Prostate gland (tissue), 2 donors: ENCODE measurements around the gene MYO15B. TPM values are rescaled to one million over a fixed set of nuclear protein-coding genes. Genes with fewer than 3 reads are reported as not detected.
A peak's percentile ranks its signal among the peaks of the same experiment; 100 is the strongest.

Source experiments
- DNase-seq: peaks from one replicate; pipeline ENCODE4 v3.0.0-alpha.2; 2019; ENCODE audit warnings: low spot score
- H3K27ac ChIP-seq, 2 donors: fragments of 200-600 bp; sonication (generic); 2 replicates each; pipeline ENCODE4 v1.5.1; 2017 to 2019
- H3K27me3 ChIP-seq: fragments of 200-600 bp; sonication (generic); replicated peaks from 2 replicates; pipeline ENCODE4 v1.5.1; 2019; ENCODE audit not compliant: insufficient read depth
- H3K36me3 ChIP-seq, 2 donors: fragments of 200-600 bp; sonication (generic); 1 replicate in 1 of 2; 2 replicates in 1 of 2; pipeline versions ENCODE4 v1.5.1 to v1.8.1; 2017 to 2019
- H3K4me1 ChIP-seq: fragments of 200-600 bp; sonication (generic); replicated peaks from 2 replicates; pipeline ENCODE4 v1.5.1; 2019
- H3K4me3 ChIP-seq, 2 donors: fragments of 200-600 bp; sonication (generic); 2 replicates each; pipeline ENCODE4 v1.5.1; 2017 to 2019
- H3K9me3 ChIP-seq: fragments of 200-600 bp; sonication (generic); 2 replicates; pipeline ENCODE4 v1.5.1; 2017
- CTCF ChIP-seq, 4 experiments: fragments of 200-600 bp in 2 of 4; fragments of 450-650 bp in 2 of 4; sonication (generic) in 2 of 4; IDR thresholded peaks; 1 replicate in 3 of 4; 2 replicates in 1 of 4; pipeline ENCODE4 v1.5.1; 2016 to 2019; ENCODE audit warnings: antibody characterized with exemption in 4 of 4, mild to moderate bottlenecking in 2 of 4, moderate library complexity in 2 of 4
- POLR2A ChIP-seq: fragments of 450-650 bp; IDR thresholded peaks from one replicate; pipeline ENCODE4 v1.6.1; 2016; ENCODE audit warnings: antibody characterized with exemption, mild to moderate bottlenecking
- POLR2AphosphoS5 ChIP-seq: sonication (generic); formaldehyde crosslinking; IDR thresholded peaks from one replicate; pipeline ENCODE4 v1.6.1; 2017; ENCODE audit warnings: antibody characterized with exemption
- WGBS: methylation state at CpG from one replicate; pipeline ENCODE4 v1.1.5; 2018; 5-methylcytosine and 5-hydroxymethylcytosine counted together
- intact Hi-C: fragments of 100-400 bp; cut with DNase I; formaldehyde crosslinking; loops from one replicate; pipeline ENCODE4 v1.14.2; 2022
- total RNA-seq, 2 donors: library from RNA; depleted of rRNA; stranded (reverse); fragments of >200 nt; gene quantifications; one replicate each; pipeline ENCODE4 v1.1.0, GENCODE V29; 2016

Gene MYO15B
- total RNA-seq, 2 donors from 2014 or later: 86.5 to 214 TPM

DNA sequence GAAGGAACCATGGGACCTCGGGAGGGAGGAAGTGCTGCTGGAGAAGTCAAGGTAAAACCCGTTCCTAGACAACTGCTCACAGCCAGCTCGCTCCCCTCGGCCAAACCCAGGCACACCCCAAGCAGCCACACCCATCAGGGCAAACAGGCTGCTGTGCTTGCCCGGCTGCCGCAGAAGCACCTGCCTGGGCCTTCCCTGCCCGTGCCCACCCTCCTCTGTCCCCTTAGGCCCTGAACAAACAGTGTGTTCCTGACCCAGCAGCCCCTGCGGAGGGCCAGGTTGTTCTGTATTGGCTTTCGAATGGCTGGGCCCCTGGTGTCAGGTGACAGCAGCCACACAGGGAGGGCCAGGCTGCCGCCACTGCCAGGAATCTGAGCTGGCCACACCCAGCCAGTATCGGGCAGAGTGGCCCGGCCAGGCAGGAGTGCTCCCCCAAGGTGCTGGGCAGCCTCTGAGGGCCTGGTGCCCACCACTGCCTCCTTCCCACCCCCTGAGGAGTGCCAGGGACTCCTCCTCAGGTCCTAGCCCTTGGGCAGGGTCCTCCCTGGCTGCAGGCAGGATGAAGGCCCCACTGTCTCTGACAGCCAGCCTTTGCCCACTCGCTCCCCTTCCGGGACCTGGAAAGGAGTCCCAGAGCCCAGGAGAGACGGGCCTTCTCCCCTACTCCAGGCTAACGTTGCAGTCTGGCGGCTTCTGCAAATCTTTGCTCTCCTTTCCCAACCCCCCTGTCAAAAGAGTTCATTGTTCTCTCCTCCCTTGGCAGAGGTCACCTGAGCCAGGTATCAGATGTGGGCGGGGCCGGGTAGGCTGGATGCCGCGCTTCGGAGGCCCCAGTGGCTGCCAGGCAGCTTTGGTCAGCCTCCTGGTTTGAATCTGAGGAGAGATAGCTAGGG, 38.1 kb upstream of the MYO15B start:
- 50% methylated on average over 13 of the region's 22 CpGs for WGBS
- peak overlapping the region; percentile 90 to 94 for H3K27ac ChIP-seq

GRCh38 chr17:75550139-75550465, 37.5 kb upstream of the MYO15B start:
- H3K9me3 ChIP-seq: no peaks in the 10 kb centered on the region
- intact Hi-C loops: no loop called here
- H3K27ac ChIP-seq: peak overlapping the region; percentile 90 to 94
- WGBS: 48% methylated on average over 4 of the region's 4 CpGs
- no peaks in the 10 kb centered on the region for H3K27me3 ChIP-seq
- H3K4me1 ChIP-seq: peaks cover 11% of the 10 kb centered on the region
- TF ChIP-seq CTCF (IDR thresholded peaks at IDR 0.05) (peak in 1 of 4 experiments; percentile 12), POLR2A (no peak), POLR2AphosphoS5 (no peak)
- no peak overlapping the region for H3K4me3 ChIP-seq
- no peak for DNase-seq
- no peaks in the 10 kb centered on the region for H3K36me3 ChIP-seq

More for the DNA sequence above, 38.1 kb upstream of the MYO15B start:
- intact Hi-C loops: no loop called here
- TF ChIP-seq POLR2AphosphoS5 (peak; percentile 68), POLR2A (peak; percentile 68), CTCF (IDR thresholded peaks at IDR 0.05) (no peak)
- Histone ChIP-seq H3K4me1 (peaks cover 11% of the 10 kb centered on the region), H3K9me3 (no peaks in the 10 kb centered on the region), H3K36me3 (no peaks in the 10 kb centered on the region), H3K27me3 (no peaks in the 10 kb centered on the region), H3K4me3 (peak overlapping the region in 1 of 2 donors; percentile 6)
- DNase-seq: peak; percentile 88

GRCh38 chr17:75551266-75551665, 36.3 kb upstream of the MYO15B start:
- TF ChIP-seq CTCF (IDR thresholded peaks at IDR 0.05) (no peak), POLR2AphosphoS5 (no peak), POLR2A (no peak)
- Histone ChIP-seq H3K27me3 (no peaks in the 10 kb centered on the region), H3K27ac (peak overlapping the region in 1 of 2 donors; percentile 94), H3K9me3 (no peaks in the 10 kb centered on the region), H3K4me1 (peaks cover 11% of the 10 kb centered on the region), H3K4me3 (no peak overlapping the region), H3K36me3 (no peaks in the 10 kb centered on the region)
- DNase-seq: no peak
- intact Hi-C loops: no loop called here
- WGBS: 87% methylated on average over 7 of the region's 7 CpGs

DNA sequence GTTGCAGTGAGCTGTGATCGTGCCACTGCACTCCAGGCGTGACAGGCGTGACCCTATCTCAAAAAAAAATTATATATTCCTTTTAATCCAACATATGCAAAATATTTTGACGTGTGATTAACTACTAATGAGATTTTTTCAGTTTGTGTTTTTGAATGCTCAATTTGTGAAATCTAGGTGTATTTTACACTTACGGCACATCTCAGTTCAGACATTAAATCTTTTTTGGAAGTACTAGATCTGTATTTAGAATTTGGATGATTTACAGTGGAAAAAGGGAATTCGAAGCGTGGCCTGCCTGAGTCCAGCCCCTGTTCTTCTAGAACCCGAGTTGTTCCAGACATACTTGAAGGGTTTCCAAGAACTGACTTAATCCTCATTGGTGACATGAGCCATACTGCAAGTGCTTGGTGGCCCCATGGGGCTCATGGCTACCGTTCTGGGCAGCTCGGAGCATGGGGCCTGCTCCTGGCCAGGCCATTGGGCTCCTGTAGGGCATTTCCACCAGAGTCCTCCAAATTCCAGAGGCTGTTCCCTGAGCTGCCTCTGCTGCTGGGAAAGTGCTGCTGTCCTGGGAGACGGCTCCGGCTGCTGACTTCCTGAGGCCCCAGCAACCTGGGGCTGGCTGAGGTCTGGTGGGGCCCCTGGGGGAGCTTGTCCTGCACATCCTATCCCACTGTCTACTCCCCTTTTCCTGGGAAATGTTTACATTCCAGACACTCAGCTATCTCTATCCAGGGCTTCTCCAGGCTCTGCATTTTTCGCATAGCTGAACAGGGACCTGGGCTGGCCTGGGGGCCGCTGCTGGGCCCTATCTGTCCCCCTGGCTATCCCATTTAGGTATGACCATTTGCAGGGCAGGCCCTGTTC, 34.9 kb upstream of the MYO15B start:
- intact Hi-C loops: no loop called here
- no peaks in the 10 kb centered on the region for H3K9me3 ChIP-seq
- no peak overlapping the region for H3K4me3 ChIP-seq
- TF ChIP-seq CTCF (IDR thresholded peaks at IDR 0.05): no peak
- TF ChIP-seq POLR2A: no peak
- no peak for TF ChIP-seq POLR2AphosphoS5
- DNase-seq: no peak
- H3K27ac ChIP-seq: no peak overlapping the region
- no peaks in the 10 kb centered on the region for H3K36me3 ChIP-seq
- 76% methylated on average over 14 of the region's 14 CpGs for WGBS
- H3K27me3 ChIP-seq: no peaks in the 10 kb centered on the region
- peaks cover 8% of the 10 kb centered on the region for H3K4me1 ChIP-seq
